Kidney tubule cell (primary cell): ENCODE data around the gene CYP2A6.
"Not testable (repeated sequence)": the region's sequence is repeated elsewhere in the genome, so short reads cannot be mapped to it uniquely, and the experiment has no call there.

Experiments used
- DNase-seq: peaks from one replicate; pipeline ENCODE4 v3.0.0-alpha.2; 2018; ENCODE audit warnings: low spot score

CYP2A6 gene, protein sequence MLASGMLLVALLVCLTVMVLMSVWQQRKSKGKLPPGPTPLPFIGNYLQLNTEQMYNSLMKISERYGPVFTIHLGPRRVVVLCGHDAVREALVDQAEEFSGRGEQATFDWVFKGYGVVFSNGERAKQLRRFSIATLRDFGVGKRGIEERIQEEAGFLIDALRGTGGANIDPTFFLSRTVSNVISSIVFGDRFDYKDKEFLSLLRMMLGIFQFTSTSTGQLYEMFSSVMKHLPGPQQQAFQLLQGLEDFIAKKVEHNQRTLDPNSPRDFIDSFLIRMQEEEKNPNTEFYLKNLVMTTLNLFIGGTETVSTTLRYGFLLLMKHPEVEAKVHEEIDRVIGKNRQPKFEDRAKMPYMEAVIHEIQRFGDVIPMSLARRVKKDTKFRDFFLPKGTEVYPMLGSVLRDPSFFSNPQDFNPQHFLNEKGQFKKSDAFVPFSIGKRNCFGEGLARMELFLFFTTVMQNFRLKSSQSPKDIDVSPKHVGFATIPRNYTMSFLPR

DNA sequence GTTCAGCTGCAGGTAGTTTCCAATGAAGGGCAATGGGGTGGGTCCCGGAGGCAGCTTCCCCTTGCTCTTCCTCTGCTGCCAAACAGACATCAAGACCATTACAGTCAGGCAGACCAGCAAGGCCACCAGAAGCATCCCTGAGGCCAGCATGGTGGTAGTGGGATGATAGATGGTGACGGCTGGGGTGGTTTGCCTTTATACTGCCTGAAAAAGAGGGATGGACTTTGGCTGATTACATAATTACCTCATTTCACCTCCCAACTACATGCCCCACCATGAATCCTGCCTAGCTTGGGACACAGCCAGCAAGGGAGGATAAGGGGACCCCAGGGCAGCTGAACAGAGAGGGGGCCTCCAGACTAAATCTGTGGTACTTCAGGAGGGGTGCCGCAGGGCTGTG lies at the start of gene CYP2A6:
Gene CYP2A6 (minus strand): TSS at position 171 of the 400 bp plus-strand sequence. CDS start 21 bp downstream, at position 150.
- DNase-seq, result not testable (repeated sequence)

DNA sequence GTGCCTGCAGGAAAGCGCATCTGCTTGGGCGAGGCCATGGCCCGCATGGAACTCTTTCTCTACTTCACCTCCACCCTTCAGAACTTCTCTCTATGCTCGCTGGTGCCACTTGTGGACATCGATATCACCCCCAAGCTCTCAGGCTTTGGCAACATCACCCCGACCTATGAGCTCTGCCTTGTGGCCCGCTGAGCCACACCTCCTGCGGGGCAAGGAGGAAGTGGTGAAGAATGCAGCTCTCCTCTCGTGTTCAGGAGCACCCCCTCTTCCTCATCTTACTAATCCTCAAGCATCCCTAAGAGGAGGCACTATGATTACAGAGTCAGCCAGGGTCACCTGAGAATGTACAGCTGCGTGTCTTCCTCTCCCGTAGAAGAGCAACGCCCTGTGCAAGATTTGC lies 49.7 kb upstream of the CYP2A6 start:
- DNase-seq, result not testable (repeated sequence)

- DNase-seq, result not testable (repeated sequence)
These were observed 46.9 kb upstream of the CYP2A6 start for GRCh38 chr19:40896843-40897789.

- DNase-seq, result no peak
These were observed 46.2 kb upstream of the CYP2A6 start for GRCh38 chr19:40896418-40896796.

DNA sequence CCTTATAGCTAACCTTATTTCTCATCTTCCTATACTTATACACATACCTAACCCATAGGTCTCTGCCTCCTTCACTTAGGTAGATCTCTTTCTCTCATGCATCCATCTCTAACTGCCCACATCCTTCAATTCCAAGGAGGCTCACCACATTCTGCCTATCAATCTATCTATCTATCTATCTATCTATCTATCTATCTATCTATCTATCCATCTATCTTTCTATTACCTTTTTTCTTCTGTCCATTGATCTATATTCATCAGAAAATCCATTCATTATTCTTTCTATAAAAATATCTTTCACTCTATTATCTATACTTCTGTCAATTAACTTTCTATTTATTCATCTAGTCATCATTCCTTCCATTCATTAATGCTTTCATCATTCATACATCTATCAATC lies 42.9 kb upstream of the CYP2A6 start:
- no peak for DNase-seq

DNA sequence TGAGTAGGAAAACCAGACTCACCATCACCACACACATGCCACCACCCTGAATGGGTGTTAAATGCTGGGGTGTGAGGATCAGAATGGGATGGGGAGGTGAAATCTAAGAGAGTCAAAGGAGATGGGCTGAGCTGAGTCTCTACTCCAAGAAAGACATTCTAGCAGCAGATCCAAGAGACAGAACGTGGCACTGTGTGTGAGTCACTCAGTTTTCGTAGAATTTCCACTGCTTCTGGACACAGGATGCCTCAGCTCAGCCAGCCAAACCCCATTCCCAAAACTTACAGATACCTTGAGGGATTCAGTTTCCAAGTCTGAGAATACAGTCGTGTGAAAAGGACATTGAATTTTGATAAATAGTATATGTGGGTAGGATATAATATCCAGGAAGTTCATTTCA lies 39.1 kb upstream of the CYP2A6 start:
- DNase-seq, result no peak

DNA sequence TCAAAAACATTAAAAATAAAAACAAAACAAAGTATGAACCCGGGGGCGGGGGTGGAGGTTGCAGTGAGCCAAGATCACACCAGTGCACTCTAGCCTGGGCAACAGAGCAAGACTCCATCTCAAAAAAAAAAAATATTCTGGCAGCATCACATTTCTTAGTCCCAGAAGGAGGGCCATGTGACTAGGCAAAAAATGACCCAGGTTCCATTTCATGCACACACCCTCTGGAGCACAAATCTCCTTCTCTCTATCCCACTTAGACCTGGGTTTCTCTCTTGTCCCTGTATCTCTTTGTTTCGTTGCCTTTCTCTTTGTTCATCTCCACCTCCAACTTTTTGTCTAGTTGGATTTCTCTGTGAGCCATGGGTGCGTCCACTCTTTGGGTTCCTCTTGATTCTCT lies 37.9 kb upstream of the CYP2A6 start:
- no peak for DNase-seq

GRCh38 chr19:40884187-40884931 lies 34.1 kb upstream of the CYP2A6 start:
- DNase-seq, result not testable (repeated sequence)

GRCh38 chr19:40882062-40882461 lies 31.8 kb upstream of the CYP2A6 start, which contains the start of gene CYP2A7:
Gene CYP2A7, minus strand, starts transcription at chr19:40882231. Its CDS starts 21 bp downstream, at chr19:40882210.
- DNase-seq, result not testable (repeated sequence)

- not testable (repeated sequence) for DNase-seq
These were observed 29.1 kb upstream of the CYP2A6 start for GRCh38 chr19:40879349-40879748.

DNA sequence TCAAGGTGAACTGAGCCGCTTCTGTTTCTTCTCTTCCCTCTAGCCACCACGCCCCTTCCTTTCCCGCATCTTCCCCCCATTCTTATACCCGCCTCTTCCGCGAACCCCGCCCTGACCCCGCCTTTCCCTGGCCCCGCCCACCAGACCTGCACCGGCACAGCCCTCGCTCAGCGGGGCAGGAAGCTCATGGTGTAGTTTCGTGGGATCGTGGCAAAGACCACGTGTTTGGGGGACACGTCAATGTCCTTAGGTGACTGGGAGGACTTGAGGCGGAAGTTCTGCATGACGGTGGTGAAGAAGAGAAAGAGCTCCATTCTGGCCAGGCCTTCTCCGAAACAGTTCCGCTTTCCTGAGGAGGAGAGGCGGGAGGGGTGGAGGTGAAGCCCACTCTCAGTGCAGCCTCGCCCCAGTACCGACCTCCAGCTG lies 25.3 kb upstream of the CYP2A6 start:
- not testable (repeated sequence) for DNase-seq

DNA sequence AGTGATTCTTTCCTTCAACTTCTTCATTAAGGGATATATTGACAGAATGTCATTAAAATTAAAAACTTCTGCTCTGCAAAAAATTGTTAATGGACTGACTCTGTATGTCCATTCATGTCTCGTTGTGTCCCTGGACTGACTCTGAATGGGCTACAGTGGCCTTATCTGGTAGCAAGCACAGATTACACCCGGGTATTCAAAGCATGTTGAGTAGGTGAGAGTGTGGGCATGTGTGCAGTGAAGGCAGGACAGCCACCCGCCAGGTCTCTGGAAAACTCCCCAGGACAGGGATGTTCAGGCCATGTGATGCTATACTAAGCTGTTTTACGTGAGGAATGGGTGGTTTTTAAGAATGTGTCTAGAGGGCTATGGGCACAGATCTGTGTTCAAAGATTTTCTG lies 24.6 kb upstream of the CYP2A6 start:
- DNase-seq, result not testable (repeated sequence)

DNA sequence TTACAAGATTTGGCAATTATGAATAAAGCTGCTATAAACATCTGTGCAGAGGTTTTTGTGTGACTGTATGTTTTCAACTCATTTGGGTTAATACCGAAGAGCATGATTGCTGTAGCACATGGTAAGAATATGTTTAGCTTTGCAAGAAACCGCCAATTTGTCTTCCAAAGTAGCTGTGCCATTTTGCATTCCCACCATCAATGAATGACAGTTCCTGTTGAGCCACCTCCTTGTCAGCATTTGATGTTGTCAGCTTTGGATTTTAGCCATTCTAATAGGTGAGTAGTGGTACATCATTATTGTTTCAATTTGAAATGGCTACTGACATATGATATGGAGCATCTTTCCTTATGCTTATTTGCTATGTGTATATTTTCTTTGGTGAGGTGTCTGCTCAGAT lies 23.6 kb upstream of the CYP2A6 start:
- not testable (repeated sequence) for DNase-seq

DNA sequence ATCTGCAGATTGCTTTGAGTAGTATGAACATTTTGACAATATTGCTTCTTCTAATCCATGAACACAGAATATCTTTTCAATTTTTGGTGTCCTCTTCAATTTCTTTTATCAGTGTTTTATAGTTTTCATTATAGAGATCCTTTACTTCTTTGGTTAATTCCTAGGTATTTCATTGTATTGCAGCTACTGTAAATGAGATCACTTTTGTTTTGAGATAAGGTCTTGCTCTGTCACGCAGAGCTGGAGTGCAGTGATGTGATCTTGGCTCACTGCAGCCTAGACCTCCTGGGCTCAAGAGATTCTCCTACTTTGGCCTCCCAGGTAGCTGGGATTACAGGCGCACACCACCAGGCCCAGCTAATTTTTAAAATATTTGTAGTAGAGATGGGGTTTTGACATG lies 22.0 kb upstream of the CYP2A6 start:
- no peak for DNase-seq

GRCh38 chr19:40867701-40868100 lies 17.5 kb upstream of the CYP2A6 start:
- no peak for DNase-seq

GRCh38 chr19:40864739-40865496 lies 14.7 kb upstream of the CYP2A6 start:
- not testable (repeated sequence) for DNase-seq

DNA sequence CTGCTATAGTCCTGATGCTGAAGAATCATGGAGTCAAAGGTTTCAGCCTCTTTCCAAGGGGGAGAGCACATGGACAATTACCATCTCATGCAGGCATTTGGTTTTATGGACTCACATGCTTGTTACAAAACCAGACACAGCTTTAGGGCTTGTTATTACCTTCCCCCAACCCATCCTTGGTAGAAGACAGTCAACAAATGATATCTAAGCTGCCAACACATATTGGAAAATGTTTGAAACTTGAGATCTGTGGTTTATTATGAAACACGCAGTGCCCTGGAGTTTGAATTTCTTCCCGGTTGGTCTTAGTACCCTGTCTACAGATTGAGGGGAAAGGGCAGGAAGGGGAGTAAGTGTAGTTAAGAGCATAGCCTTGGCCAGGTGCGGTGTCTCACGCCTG lies 12.5 kb upstream of the CYP2A6 start:
- DNase-seq, result no peak

DNA sequence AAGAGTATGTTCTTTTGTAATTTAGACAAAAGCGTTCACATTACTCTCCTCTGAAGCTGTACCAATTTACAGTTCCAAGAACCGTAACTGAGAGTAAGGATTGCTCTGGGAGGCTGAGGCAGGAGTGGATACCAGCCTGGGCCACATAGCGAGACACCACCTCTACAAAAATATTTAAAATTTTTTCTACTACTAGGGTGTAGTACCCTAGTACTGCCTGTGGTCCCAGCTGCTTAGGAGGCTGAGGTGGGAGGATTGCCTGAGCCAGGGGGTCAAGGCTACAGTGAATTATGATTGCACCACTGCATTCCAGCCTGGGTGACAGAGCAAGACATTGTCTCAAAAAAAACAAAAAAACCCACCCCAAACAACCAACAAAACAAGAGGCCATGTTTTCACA lies 12.1 kb upstream of the CYP2A6 start:
- DNase-seq, result no peak

DNA sequence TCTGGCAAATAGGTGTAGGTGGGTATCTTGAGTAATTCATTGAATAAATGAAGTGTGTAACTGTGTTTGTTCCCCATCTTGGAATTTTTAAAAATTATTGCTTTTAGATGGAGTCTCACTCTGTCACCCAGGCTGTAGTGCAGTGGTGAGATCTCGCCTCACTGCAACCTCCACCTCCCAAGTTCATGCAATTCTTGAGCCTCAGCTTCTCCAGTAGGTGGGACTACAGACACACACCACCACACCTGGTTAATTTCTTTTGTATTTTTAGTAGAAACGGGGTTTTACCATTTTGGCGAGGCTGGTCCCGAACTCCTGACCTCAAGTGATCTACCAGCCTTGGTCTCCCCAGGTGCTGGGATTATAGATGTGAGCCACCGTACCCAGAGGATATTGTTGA lies 7.9 kb upstream of the CYP2A6 start:
- DNase-seq, result no peak

GRCh38 chr19:40852467-40853152 lies 2.4 kb upstream of the CYP2A6 start:
- DNase-seq, result not testable (repeated sequence)
